WTC11 (cell line): Measurements from ENCODE around the gene NAPSA.

Experiments
- ETV6 ChIP-seq: sonication (generic); formaldehyde crosslinking; IDR thresholded peaks from 2 replicates; pipeline ENCODE4 v1.8.1; 2022; ENCODE audit warnings: mild to moderate bottlenecking, missing genetic modification reagents
- IRF2 ChIP-seq: sonication (generic); formaldehyde crosslinking; IDR thresholded peaks from 2 replicates; pipeline ENCODE4 v1.8.0; 2022; ENCODE audit warnings: low read depth, missing genetic modification reagents, borderline replicate concordance
- KAT7 ChIP-seq: sonication (generic); formaldehyde crosslinking; IDR thresholded peaks from 2 replicates; pipeline ENCODE4 v1.8.1; 2023; ENCODE audit warnings: missing genetic modification reagents, mild to moderate bottlenecking, borderline replicate concordance
- NR2C2 ChIP-seq: sonication (generic); formaldehyde crosslinking; IDR thresholded peaks from 2 replicates; pipeline ENCODE4 v1.8.0; 2022; ENCODE audit warnings: mild to moderate bottlenecking, missing genetic modification reagents
- TF ChIP-seq, protein P1 (sequence below): fragments of 200-600 bp; IDR thresholded peaks from 2 replicates; pipeline ENCODE4 v1.8.0; 2022; ENCODE audit warnings: antibody characterized with exemption

DNA sequence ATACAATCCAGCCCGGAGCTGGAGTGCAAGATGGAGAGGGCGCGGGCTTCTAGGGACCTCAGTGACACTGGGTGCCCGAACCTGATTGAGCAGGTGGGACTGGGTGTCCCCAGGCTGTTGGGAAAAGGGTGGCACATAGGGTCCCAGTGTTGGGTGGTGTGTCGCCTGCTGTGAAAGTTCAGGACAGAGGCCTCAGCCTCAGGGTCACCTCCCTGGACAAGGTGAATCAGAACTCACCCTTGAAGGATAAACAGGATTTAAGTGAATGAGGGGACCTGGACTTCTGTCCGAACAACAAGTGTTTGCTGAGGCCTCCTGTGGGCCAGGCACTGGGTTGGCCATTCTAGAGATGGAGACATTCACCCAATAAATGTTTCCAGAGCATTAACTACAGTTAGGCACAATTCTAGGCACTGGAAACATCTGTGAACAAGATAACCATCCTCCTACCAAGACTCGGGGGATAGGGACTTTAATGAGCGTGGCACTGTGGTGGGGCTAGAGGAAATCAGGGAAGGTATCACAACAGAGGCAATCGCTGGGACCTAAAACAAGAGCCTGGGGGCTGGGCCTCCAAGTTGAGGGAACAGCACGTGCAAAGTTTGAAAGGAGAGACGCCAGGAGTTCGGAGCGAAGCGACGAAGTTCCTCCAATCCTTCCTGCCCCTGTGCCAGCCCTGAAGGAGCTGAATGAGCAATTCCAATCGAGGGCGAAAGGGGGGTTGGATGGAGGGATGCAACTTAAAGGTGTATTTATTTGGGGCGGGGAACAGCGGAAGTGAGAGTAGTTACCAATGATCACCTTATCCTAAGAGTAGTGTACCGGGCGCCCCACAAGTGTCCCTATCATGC, 17.8 kb upstream of the NAPSA start:
- TF ChIP-seq ETV6 (CRISPR knock-in tag) (no peak), KAT7 (CRISPR knock-in tag) (no peak), IRF2 (CRISPR knock-in tag) (no peak), NR2C2 (no peak)
- TF ChIP-seq, protein P1, sequence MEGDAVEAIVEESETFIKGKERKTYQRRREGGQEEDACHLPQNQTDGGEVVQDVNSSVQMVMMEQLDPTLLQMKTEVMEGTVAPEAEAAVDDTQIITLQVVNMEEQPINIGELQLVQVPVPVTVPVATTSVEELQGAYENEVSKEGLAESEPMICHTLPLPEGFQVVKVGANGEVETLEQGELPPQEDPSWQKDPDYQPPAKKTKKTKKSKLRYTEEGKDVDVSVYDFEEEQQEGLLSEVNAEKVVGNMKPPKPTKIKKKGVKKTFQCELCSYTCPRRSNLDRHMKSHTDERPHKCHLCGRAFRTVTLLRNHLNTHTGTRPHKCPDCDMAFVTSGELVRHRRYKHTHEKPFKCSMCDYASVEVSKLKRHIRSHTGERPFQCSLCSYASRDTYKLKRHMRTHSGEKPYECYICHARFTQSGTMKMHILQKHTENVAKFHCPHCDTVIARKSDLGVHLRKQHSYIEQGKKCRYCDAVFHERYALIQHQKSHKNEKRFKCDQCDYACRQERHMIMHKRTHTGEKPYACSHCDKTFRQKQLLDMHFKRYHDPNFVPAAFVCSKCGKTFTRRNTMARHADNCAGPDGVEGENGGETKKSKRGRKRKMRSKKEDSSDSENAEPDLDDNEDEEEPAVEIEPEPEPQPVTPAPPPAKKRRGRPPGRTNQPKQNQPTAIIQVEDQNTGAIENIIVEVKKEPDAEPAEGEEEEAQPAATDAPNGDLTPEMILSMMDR, result no peak
